GM23338 (cell line): ENCODE measurements around the gene TAS2R13. TPM values are rescaled to one million over a fixed set of nuclear protein-coding genes. Genes with fewer than 3 reads are reported as not detected.

Source experiments
- ATAC-seq: fragments of 200-7000 bp; cut with Tn5 transposase; 3 replicates; pipeline ENCODE4 v1.9.1; 2020
- DNase-seq: peaks from one replicate; pipeline ENCODE4 v3.0.0-alpha.2; 2015; ENCODE audit warnings: low spot score
- H2AFZ ChIP-seq: fragments of 200-600 bp; sonication (generic); 2 replicates; pipeline ENCODE4 v1.8.0; 2016; ENCODE audit warnings: antibody characterized with exemption, mild to moderate bottlenecking, moderate library complexity
- H3F3A ChIP-seq: fragments of 200-600 bp; sonication (generic); replicated peaks from 2 replicates; pipeline ENCODE4 v1.8.0; 2017; ENCODE audit warnings: antibody characterized with exemption, mixed run types, low read depth
- H3K27ac ChIP-seq: fragments of 200-600 bp; sonication (generic); 2 replicates; pipeline ENCODE4 v1.6.1; 2016; ENCODE audit warnings: low read depth
- H3K27me3 ChIP-seq: fragments of 200-600 bp; sonication (generic); 2 replicates; pipeline ENCODE4 v1.8.0; 2016; ENCODE audit warnings: mild to moderate bottlenecking, mixed run types, moderate library complexity; ENCODE audit not compliant: insufficient read depth
- H3K36me3 ChIP-seq: fragments of 200-600 bp; sonication (generic); 2 replicates; pipeline ENCODE4 v1.8.0; 2016; ENCODE audit warnings: mild to moderate bottlenecking; ENCODE audit not compliant: insufficient read depth
- H3K4me1 ChIP-seq: fragments of 200-600 bp; sonication (generic); 2 replicates; pipeline ENCODE4 v1.8.0; 2016; ENCODE audit warnings: mild to moderate bottlenecking, moderate library complexity; ENCODE audit not compliant: insufficient read depth
- H3K4me2 ChIP-seq: fragments of 200-600 bp; sonication (generic); 2 replicates; pipeline ENCODE4 v1.7.1; 2017; ENCODE audit warnings: mixed run types
- H3K4me3 ChIP-seq: fragments of 200-600 bp; sonication (generic); 2 replicates; pipeline ENCODE4 v1.6.1; 2016; ENCODE audit warnings: mixed run types
- H3K79me2 ChIP-seq: fragments of 200-600 bp; sonication (generic); replicated peaks from 2 replicates; pipeline ENCODE4 v1.8.0; 2017; ENCODE audit warnings: mild to moderate bottlenecking; ENCODE audit not compliant: insufficient read depth
- H3K9me2 ChIP-seq: fragments of 200-600 bp; sonication (generic); 2 replicates; pipeline ENCODE4 v1.8.0; 2017; ENCODE audit not compliant: insufficient read depth
- H4K20me1 ChIP-seq: fragments of 200-600 bp; sonication (generic); replicated peaks from 2 replicates; pipeline ENCODE4 v1.8.0; 2017; ENCODE audit warnings: mild to moderate bottlenecking; ENCODE audit not compliant: insufficient read depth
- H3K27ac Mint-ChIP-seq: 2 replicates; pipeline ENCODE4 v1.8.0; 2020; ENCODE audit warnings: inconsistent platforms, mild to moderate bottlenecking, moderate library complexity, mixed read lengths
- H3K27me3 Mint-ChIP-seq: 3 replicates; pipeline ENCODE4 v1.8.0; 2022; ENCODE audit warnings: low read depth, mild to moderate bottlenecking, moderate library complexity, mixed read lengths, inconsistent platforms; ENCODE audit not compliant: insufficient read depth, poor library complexity
- H3K36me3 Mint-ChIP-seq: 3 replicates; pipeline ENCODE4 v1.8.0; 2021; ENCODE audit warnings: low read depth, mild to moderate bottlenecking, inconsistent platforms, moderate library complexity, mixed read lengths
- H3K4me1 Mint-ChIP-seq: 3 replicates; pipeline ENCODE4 v1.8.0; 2020; ENCODE audit warnings: mild to moderate bottlenecking, inconsistent platforms, mixed read lengths
- H3K4me3 Mint-ChIP-seq: 3 replicates; pipeline ENCODE4 v1.8.0; 2021; ENCODE audit warnings: moderate library complexity, mild to moderate bottlenecking, inconsistent platforms, mixed read lengths
- H3K9me3 Mint-ChIP-seq: 3 replicates; pipeline ENCODE4 v1.8.0; 2020; ENCODE audit warnings: moderate library complexity, mild to moderate bottlenecking, inconsistent platforms, mixed read lengths
- EZH2 ChIP-seq: fragments of 200-600 bp; sonication (generic); IDR thresholded peaks from one replicate; pipeline ENCODE4 v1.8.0; 2017; ENCODE audit warnings: antibody characterized with exemption, mild to moderate bottlenecking, low read depth; ENCODE audit not compliant: unreplicated experiment
- EZH2phosphoT487 ChIP-seq: fragments of 200-600 bp; sonication (generic); IDR thresholded peaks from one replicate; pipeline ENCODE4 v1.8.1; 2018; ENCODE audit warnings: antibody characterized with exemption; ENCODE audit not compliant: unreplicated experiment
- JUNB ChIP-seq: IDR thresholded peaks from one replicate; pipeline ENCODE4 v1.6.1; 2016; ENCODE audit warnings: antibody characterized with exemption; ENCODE audit not compliant: unreplicated experiment
- POLR2AphosphoS5 ChIP-seq: IDR thresholded peaks from 2 replicates; pipeline ENCODE4 v1.6.1; 2016; ENCODE audit warnings: antibody characterized with exemption, low read depth
- REST ChIP-seq: IDR thresholded peaks from one replicate; pipeline ENCODE4 v1.6.1; 2018; ENCODE audit warnings: antibody characterized with exemption; ENCODE audit not compliant: unreplicated experiment
- ZNF114 ChIP-seq: fragments of 250-450 bp; sonication (Bioruptor Pico); IDR thresholded peaks from 2 replicates; pipeline ENCODE4 v1.5.0; 2020; ENCODE audit warnings: mild to moderate bottlenecking, moderate library complexity
- ZNF331 ChIP-seq: fragments of 250-450 bp; sonication (Bioruptor Pico); IDR thresholded peaks from 2 replicates; pipeline ENCODE4 v1.5.0; 2020; ENCODE audit warnings: low read depth, mild to moderate bottlenecking, moderate library complexity
- polyA plus RNA-seq: library from polyadenylated mRNA; unstranded; fragments of >200 nt; fragmentation: Nextera tagmentation; extraction: Ambion mirVana; gene quantifications from 2 replicates; pipeline ENCODE4 v1.2.1, GENCODE V29; 2016
- total RNA-seq: library from RNA; depleted of rRNA; stranded (reverse); fragments of >200 nt; shearing (Covaris generic); gene quantifications from 2 replicates; pipeline ENCODE4 v1.2.3, GENCODE V29; 2014
- TF ChIP-seq, protein P1 (sequence below), 2 experiments: fragments of 200-600 bp in 1 of 2; sonication (generic) in 1 of 2; conservative IDR thresholded peaks; 2 replicates each; pipeline versions ENCODE4 v1.5.1 to v1.6.1; 2016 to 2017; ENCODE audit warnings: antibody characterized with exemption in 2 of 2, low read depth in 2 of 2, mild to moderate bottlenecking in 2 of 2, moderate library complexity in 1 of 2

The TAS2R13 gene
- total and polyA plus RNA-seq, 2 experiments from 2014 or later = 3.6 TPM; not detected in 1

DNA sequence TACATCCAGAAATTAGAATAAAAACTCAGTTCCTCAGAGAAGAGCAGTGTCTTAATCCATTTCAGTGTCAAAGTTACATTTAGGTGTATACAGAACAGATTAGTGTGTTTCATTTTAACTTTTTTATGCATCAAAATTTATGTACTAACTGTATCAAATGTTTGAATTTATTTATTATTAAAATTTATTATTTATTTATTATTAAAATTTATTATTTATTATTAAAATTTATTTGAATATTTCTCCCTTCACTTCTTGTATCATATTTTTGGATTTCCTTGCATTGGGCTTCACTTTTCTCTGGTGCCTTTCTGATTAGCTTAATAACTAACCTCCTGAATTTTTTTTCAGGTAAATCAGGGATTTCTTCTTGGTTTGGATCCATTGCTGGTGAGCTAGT, 32.0 kb upstream of the TAS2R13 start:
- Mint-ChIP-seq H3K4me1 (peaks cover 20% of the 10 kb centered on the region), H3K27ac (no peak overlapping the region)

More for the DNA sequence above, 32.0 kb upstream of the TAS2R13 start:
- no peak overlapping the region for H3K4me2 ChIP-seq
- no peak for DNase-seq
- no peaks in the 10 kb centered on the region for H3K4me1 ChIP-seq
- ATAC-seq = no peak
- H3K27me3 ChIP-seq = no peaks in the 10 kb centered on the region
- no peak for TF ChIP-seq EZH2phosphoT487
- TF ChIP-seq, protein P1, sequence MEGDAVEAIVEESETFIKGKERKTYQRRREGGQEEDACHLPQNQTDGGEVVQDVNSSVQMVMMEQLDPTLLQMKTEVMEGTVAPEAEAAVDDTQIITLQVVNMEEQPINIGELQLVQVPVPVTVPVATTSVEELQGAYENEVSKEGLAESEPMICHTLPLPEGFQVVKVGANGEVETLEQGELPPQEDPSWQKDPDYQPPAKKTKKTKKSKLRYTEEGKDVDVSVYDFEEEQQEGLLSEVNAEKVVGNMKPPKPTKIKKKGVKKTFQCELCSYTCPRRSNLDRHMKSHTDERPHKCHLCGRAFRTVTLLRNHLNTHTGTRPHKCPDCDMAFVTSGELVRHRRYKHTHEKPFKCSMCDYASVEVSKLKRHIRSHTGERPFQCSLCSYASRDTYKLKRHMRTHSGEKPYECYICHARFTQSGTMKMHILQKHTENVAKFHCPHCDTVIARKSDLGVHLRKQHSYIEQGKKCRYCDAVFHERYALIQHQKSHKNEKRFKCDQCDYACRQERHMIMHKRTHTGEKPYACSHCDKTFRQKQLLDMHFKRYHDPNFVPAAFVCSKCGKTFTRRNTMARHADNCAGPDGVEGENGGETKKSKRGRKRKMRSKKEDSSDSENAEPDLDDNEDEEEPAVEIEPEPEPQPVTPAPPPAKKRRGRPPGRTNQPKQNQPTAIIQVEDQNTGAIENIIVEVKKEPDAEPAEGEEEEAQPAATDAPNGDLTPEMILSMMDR (conservative IDR thresholded peaks at IDR 0.05; ENCODE audit: low read depth in 2 of 2) = no peak
- TF ChIP-seq EZH2 = no peak
- no peak for TF ChIP-seq POLR2AphosphoS5
- TF ChIP-seq ZNF114 (CRISPR knock-in tag) = no peak
- TF ChIP-seq JUNB = no peak
- TF ChIP-seq ZNF331 (CRISPR knock-in tag) = no peak
- TF ChIP-seq REST = no peak
- H4K20me1 ChIP-seq = no peaks in the 10 kb centered on the region
- peaks cover 8% of the 10 kb centered on the region; the same call in 1 of the 2 replicates for H3K36me3 ChIP-seq
- Mint-ChIP-seq H3K36me3 (peaks cover 34% of the 10 kb centered on the region), H3K4me3 (no peak overlapping the region), H3K27me3 (peaks cover 3% of the 10 kb centered on the region), H3K9me3 (peaks cover 36% of the 10 kb centered on the region)
- no peak overlapping the region for H3K4me3 ChIP-seq
- H3F3A ChIP-seq = no peaks in the 10 kb centered on the region
- no peak overlapping the region for H2AFZ ChIP-seq
- H3K79me2 ChIP-seq = no peaks in the 10 kb centered on the region
- no peaks in the 10 kb centered on the region for H3K9me2 ChIP-seq
- no peak overlapping the region for H3K27ac ChIP-seq
